GM12891 (cell line): ENCODE measurements around the gene RNASEH2C.

ENCODE experiments used
- POLR2AphosphoS5 ChIP-seq: IDR thresholded peaks from 2 replicates; pipeline ENCODE4 v1.6.1; 2011; ENCODE audit warnings: low read depth, low read length, control low read depth
- TAF1 ChIP-seq: IDR thresholded peaks from 2 replicates; pipeline ENCODE4 v1.6.1; 2011; ENCODE audit warnings: low read depth, low read length, control low read depth

GRCh38 chr11:65744699-65745042 lies 24.1 kb upstream of the RNASEH2C start:
- no peak for TF ChIP-seq POLR2AphosphoS5
- TF ChIP-seq TAF1, result no peak
